IMR-90 (cell line): ENCODE data around the gene TUBA3D. TPM values are rescaled to one million over a fixed set of nuclear protein-coding genes. Genes with fewer than 3 reads are reported as not detected.
"Not testable (repeated sequence)": the region's sequence is repeated elsewhere in the genome, so short reads cannot be mapped to it uniquely, and the experiment has no call there.

Experiments
- ATAC-seq: fragments of 200-7000 bp; cut with Tn5 transposase; 2 replicates; pipeline ENCODE4 v1.9.1; 2020; ENCODE audit warnings: low read depth, mild to moderate bottlenecking, moderate library complexity
- BruUV-seq: library from RNA; stranded (reverse); fragments of 400-500 nt; replicated peaks from 2 replicates; lab custom pipeline; 2021; lab: Mats Ljungman, UMichigan
- CTCF ChIA-PET: fragments of 300-600 bp; formaldehyde crosslinking; extraction: SDS; loops from one replicate; lab custom pipeline; 2021; ENCODE audit warnings: antibody characterized with exemption; lab: Yijun Ruan, JAX
- POLR2A ChIA-PET: fragments of 300-600 bp; sonication (Branson Sonifier 250); formaldehyde crosslinking; loops from one replicate; lab custom pipeline; 2022; ENCODE audit warnings: antibody characterized with exemption; ENCODE audit not compliant: unreplicated experiment; lab: Charles Lee
- DNase-seq: peaks from one replicate; pipeline ENCODE4 v3.0.0; 2013
- H2AFZ ChIP-seq: replicated peaks from 2 replicates; pipeline ENCODE3; 2013; ENCODE audit warnings: low read length, mild to moderate bottlenecking; ENCODE audit not compliant: poor library complexity
- H2AK5ac ChIP-seq: 2 replicates; pipeline ENCODE4 v1.6.1; 2013; ENCODE audit warnings: low read depth, low read length, inconsistent platforms
- H2AK9ac ChIP-seq: replicated peaks from 2 replicates; pipeline ENCODE3; 2013; ENCODE audit warnings: mild to moderate bottlenecking, low read depth, low read length, moderate library complexity; ENCODE audit not compliant: poor library complexity
- H2BK120ac ChIP-seq: 2 replicates; pipeline ENCODE4 v1.6.1; 2013; ENCODE audit warnings: low read depth, low read length, inconsistent platforms
- H2BK15ac ChIP-seq: 3 replicates; pipeline ENCODE4 v1.6.1; 2013; ENCODE audit warnings: low read depth, low read length, inconsistent platforms
- H2BK20ac ChIP-seq: 2 replicates; pipeline ENCODE4 v1.6.1; 2013; ENCODE audit warnings: low read depth, mild to moderate bottlenecking, inconsistent platforms, low read length, moderate library complexity
- H2BK5ac ChIP-seq: 2 replicates; pipeline ENCODE4 v1.6.1; 2013; ENCODE audit warnings: mild to moderate bottlenecking, low read depth, low read length, inconsistent platforms; ENCODE audit not compliant: poor library complexity, severe bottlenecking
- H3K14ac ChIP-seq: replicated peaks from 2 replicates; pipeline ENCODE4 v1.6.1; 2013; ENCODE audit warnings: low read depth, low read length, inconsistent platforms
- H3K18ac ChIP-seq: 2 replicates; pipeline ENCODE4 v1.6.1; 2013; ENCODE audit warnings: low read depth, low read length, control low read depth
- H3K23ac ChIP-seq: 2 replicates; pipeline ENCODE4 v1.6.1; 2013; ENCODE audit warnings: low read depth, low read length, inconsistent platforms
- H3K27ac ChIP-seq: 2 replicates; pipeline ENCODE4 v1.5.1; 2013; ENCODE audit warnings: mild to moderate bottlenecking, control low read depth, low read length; ENCODE audit not compliant: insufficient read depth
- H3K27me3 ChIP-seq: 2 replicates; pipeline ENCODE4 v1.6.1; 2013; ENCODE audit warnings: low read length; ENCODE audit not compliant: control insufficient read depth, insufficient read depth
- H3K36me3 ChIP-seq: 2 replicates; pipeline ENCODE4 v1.6.1; 2013; ENCODE audit warnings: low read length, mixed read lengths; ENCODE audit not compliant: control insufficient read depth, insufficient read depth
- H3K4ac ChIP-seq: 2 replicates; pipeline ENCODE4 v1.6.1; 2013; ENCODE audit warnings: low read depth, low read length, inconsistent platforms
- H3K4me1 ChIP-seq: 2 replicates; pipeline ENCODE4 v1.6.1; 2013; ENCODE audit warnings: low read length, mixed read lengths; ENCODE audit not compliant: control insufficient read depth, insufficient read depth
- H3K4me2 ChIP-seq: 2 replicates; pipeline ENCODE4 v1.6.1; 2013; ENCODE audit warnings: low read depth, mild to moderate bottlenecking, control low read depth, low read length, moderate library complexity
- H3K4me3 ChIP-seq: 2 replicates; pipeline ENCODE4 v1.5.1; 2013; ENCODE audit warnings: low read depth, mild to moderate bottlenecking, control low read depth, low read length, moderate library complexity; ENCODE audit not compliant: insufficient read depth
- H3K56ac ChIP-seq: 2 replicates; pipeline ENCODE4 v1.6.1; 2013; ENCODE audit warnings: low read length, inconsistent platforms; ENCODE audit not compliant: insufficient read depth; ENCODE audit errors: extremely low read depth
- H3K79me1 ChIP-seq, 2 experiments: 2 replicates each; pipeline ENCODE4 v1.6.1; 2013; ENCODE audit warnings: low read length in 2 of 2, inconsistent platforms in 1 of 2, low read depth in 1 of 2
- H3K9ac ChIP-seq: 2 replicates; pipeline ENCODE4 v1.6.1; 2013; ENCODE audit warnings: low read depth, low read length, control low read depth
- H3K9me1 ChIP-seq: 2 replicates; pipeline ENCODE4 v1.6.1; 2013; ENCODE audit warnings: low read length, inconsistent platforms; ENCODE audit not compliant: insufficient read depth
- H3K9me3 ChIP-seq: 2 replicates; pipeline ENCODE4 v1.6.1; 2013; ENCODE audit warnings: low read length; ENCODE audit not compliant: control insufficient read depth, insufficient read depth
- H4K20me1 ChIP-seq: 2 replicates; pipeline ENCODE4 v1.6.1; 2013; ENCODE audit warnings: low read length, inconsistent platforms; ENCODE audit not compliant: insufficient read depth
- H4K5ac ChIP-seq: 2 replicates; pipeline ENCODE4 v1.6.1; 2013; ENCODE audit warnings: mild to moderate bottlenecking, low read depth, low read length, control low read depth
- H4K8ac ChIP-seq, 2 experiments: 2 replicates each; pipeline ENCODE4 v1.6.1; 2013; ENCODE audit warnings: low read depth in 2 of 2, low read length in 2 of 2, control low read depth in 1 of 2, inconsistent platforms in 1 of 2
- H4K91ac ChIP-seq: 2 replicates; pipeline ENCODE4 v1.6.1; 2013; ENCODE audit warnings: low read depth, low read length, inconsistent platforms; ENCODE audit not compliant: insufficient read depth
- RAD21 ChIP-seq: IDR thresholded peaks from 2 replicates; pipeline ENCODE4 v1.6.1; 2012; ENCODE audit warnings: low read length, improper control_type of control experiment
- WGBS, 2 experiments: methylation state at CpG; one replicate each; pipeline versions ENCODE4 v1.1.5 to v1.1.7; 2013; ENCODE audit warnings: missing lambda C conversion rate in 2 of 2; ENCODE audit not compliant: insufficient read length in 1 of 2; ENCODE audit errors: extremely low coverage in 2 of 2; 5-methylcytosine and 5-hydroxymethylcytosine counted together
- dilution Hi-C: fragments of 300-500 bp; cut with HindIII; formaldehyde crosslinking; loops from one replicate; pipeline ENCODE4 v1.14.3; 2018; ENCODE audit warnings: low sequenced_read_pairs; ENCODE audit not compliant: unreplicated experiment
- in situ Hi-C: fragments of 300-500 bp; cut with MboI; formaldehyde crosslinking; loops from 3 replicates; pipeline ENCODE4 v1.14.3; 2019; ENCODE audit warnings: low sequenced_read_pairs, inconsistent platforms, mixed read lengths
- intact Hi-C: fragments of 100-400 bp; cut with micrococcal nuclease; formaldehyde crosslinking; loops from 2 replicates; pipeline ENCODE4 v1.10.0; 2022
- polyA plus RNA-seq, 3 experiments: library from polyadenylated mRNA; depleted of rRNA; stranded (reverse); fragments of >200 nt; gene quantifications; 2 replicates each; pipeline ENCODE4 v1.2.3, GENCODE V29; 2012; ENCODE audit warnings: low replicate concordance in 1 of 3
- total RNA-seq: library from RNA; depleted of rRNA; stranded (reverse); fragments of >200 nt; gene quantifications from 2 replicates; pipeline ENCODE4 v1.2.3, GENCODE V29; 2012

The TUBA3D gene
- total and polyA plus RNA-seq, 2 of the 4 experiments (the other 2 are of a cell fraction): not detected

DNA sequence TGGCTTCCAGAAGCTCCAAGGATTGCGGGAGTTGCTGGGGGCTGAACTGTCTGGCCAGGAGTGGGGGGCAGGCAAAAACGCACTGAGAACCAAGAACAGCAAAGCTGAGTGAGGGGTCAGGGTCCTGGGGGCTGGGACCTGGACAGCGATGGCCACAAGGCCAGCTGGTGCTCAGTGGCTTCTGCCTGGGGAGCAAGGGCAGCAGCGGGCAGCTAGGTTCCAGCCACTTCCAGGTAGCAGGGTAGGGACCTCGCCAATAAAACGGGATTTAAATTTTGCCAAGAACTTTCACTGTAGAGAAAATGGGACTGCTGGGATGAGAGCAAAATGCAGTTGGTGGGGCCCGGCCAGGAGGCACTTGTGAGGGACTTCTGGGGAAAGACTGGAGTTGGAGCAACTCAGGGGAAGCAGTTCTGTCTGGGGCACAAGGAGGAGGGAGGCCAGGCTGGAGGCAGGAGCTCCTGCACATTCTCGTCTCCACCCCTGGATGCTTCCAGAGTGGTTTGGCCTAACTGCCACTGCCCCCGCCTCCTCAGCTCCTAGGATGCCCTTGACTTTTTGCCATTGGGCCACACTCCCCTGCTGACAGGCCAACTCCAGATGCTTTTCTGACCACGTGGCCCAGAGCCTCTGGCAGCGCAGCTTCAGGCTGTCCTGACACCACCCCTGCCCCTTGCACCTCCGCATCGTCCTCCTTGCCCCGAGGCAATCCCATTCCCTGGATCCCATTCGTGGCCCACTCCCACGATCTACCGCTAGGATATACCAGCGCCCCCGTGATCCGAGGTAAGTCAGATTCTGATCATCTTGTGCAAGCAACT, 46.3 kb downstream of the TUBA3D start (continued):
- no peak for TF ChIP-seq RAD21

DNA sequence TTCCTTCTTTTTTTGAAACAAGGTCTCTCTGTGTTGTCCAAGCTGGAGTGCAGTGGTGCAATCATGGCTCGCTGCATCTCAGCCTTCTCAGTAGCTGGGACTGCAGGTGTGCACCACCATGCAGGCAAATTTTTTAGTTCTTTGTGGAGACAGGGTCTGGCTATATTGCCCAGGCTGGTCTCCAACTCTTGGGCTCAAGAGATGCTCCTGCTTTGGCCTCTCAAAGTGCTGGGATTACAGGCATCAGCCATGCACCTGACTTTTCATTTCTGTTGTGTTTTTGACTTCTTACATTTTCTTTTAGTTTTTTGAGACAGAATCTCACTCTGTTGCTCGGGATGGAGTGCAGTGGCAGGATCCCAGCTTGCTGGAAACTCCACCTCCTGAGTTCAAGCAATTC, 49.3 kb downstream of the TUBA3D start:
- H2BK15ac ChIP-seq, H3K27ac ChIP-seq, H2AFZ ChIP-seq, in situ Hi-C loops, H3K4me1 ChIP-seq, H3K4me2 ChIP-seq, intact Hi-C loops, H2BK5ac ChIP-seq, H3K4ac ChIP-seq, H3K23ac ChIP-seq, BruUV-seq, DNase-seq, H3K9ac ChIP-seq, H3K56ac ChIP-seq, H3K14ac ChIP-seq, H2AK9ac ChIP-seq, dilution Hi-C loops, ATAC-seq, H3K4me3 ChIP-seq, H3K9me3 ChIP-seq, H3K9me1 ChIP-seq, H3K18ac ChIP-seq, H2AK5ac ChIP-seq, H3K27me3 ChIP-seq, H4K91ac ChIP-seq, H3K79me1 ChIP-seq, H3K36me3 ChIP-seq, H4K5ac ChIP-seq, H2BK120ac ChIP-seq, H4K8ac ChIP-seq, H4K20me1 ChIP-seq, H2BK20ac ChIP-seq: not testable (repeated sequence)
- ChIA-PET POLR2A (interaction anchor here (0.6 kb wide), 1 partner anchor 16 kb away, joined by 3 read pairs; no protein-coding TSS in a partner anchor), CTCF (interaction anchor here (0.7 kb wide), 1 partner anchor 330 kb away, joined by 4 read pairs; no protein-coding TSS in a partner anchor)
- no CpG with 5 or more reads among the region's 2 CpGs for WGBS, 2 experiments

DNA sequence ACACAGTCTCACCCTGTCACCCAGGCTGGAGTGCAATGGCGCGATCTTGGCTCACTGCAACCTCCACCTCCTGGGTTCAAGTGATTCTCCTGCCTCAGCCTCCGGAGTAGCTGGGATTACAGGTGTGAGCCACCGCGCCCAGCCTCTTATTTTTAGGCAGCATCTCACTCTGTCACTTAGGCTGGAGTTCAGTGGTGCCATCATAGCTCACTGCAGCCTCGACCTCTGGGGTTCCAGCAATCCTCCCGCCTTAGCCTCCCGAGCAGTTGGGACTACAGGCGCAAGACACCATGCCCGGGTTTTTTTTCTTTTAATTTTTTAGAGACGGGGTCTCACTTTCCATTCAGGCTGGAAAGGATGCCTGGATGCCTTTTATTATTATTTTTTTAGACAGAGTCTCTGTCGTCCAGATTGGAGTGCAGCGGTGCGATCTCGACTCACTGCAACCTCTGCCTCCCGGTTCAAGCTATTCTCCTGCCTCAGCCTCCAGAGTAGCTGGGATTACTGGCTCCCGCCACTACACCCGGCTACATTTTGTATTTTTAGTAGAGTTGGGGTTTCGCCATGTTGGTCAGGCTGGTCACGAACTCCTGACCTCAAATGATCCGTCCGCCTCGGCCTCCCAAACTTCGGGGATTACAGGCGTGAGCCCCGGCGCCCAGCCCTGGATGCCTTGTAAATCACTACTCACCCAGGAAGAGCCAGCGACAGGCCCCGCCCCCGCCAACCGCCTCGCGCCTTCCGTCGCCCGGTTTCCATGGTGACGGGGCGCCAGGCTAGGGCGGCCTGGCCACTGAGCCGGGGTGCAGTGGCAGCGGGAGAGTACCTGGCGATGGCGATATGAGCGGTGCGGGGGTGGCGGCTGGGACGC, 51.4 kb downstream of the TUBA3D start, which contains the start of gene CCDC74A:
Gene CCDC74A, plus strand, starts transcription at position 758 of the 871 bp plus-strand sequence. Its CDS starts 83 bp downstream, at position 841.
- H3K4ac ChIP-seq, H3K79me1 ChIP-seq, H3K56ac ChIP-seq, H3K18ac ChIP-seq, H2AK5ac ChIP-seq, H3K9ac ChIP-seq, H3K9me1 ChIP-seq, H3K23ac ChIP-seq, H2BK20ac ChIP-seq, H3K4me1 ChIP-seq, H3K27me3 ChIP-seq, in situ Hi-C loops, H4K91ac ChIP-seq, H3K27ac ChIP-seq, H3K9me3 ChIP-seq, H3K36me3 ChIP-seq, H2AK9ac ChIP-seq, dilution Hi-C loops, H4K5ac ChIP-seq, H2BK120ac ChIP-seq, intact Hi-C loops, BruUV-seq, H4K20me1 ChIP-seq, H2BK15ac ChIP-seq, H2BK5ac ChIP-seq: not testable (repeated sequence)
- Histone ChIP-seq H3K4me3 (peak within 1 kb of the TSS; percentile 26), H3K14ac (peak within 1 kb of the TSS; percentile 59; the same call in 1 of the 2 replicates), H4K8ac (peak within 1 kb of the TSS in 1 of 2 experiments; percentile 83; a peak in 1 of 4 replicates), H2AFZ (peak within 1 kb of the TSS; percentile 61), H3K4me2 (peak within 1 kb of the TSS; percentile 61)
- ChIA-PET POLR2A (interaction anchor here (0.7 kb wide), 1 partner anchor 412 kb away, joined by 3 read pairs; no protein-coding TSS in a partner anchor), CTCF (interaction anchor here (0.7 kb wide), 2 partner anchors 24 to 384 kb away, joined by 3 to 4 read pairs; no protein-coding TSS in a partner anchor)
- DNase-seq: peak; percentile 20
- WGBS, 2 experiments: 75% methylated on average over 4 of the region's 47 CpGs; no CpG with 5 or more reads in 1 of the 2 experiments
- peak; percentile 89 for ATAC-seq
